GM12878 (cell line): ENCODE data around the gene VCAM1. TPM values are rescaled to one million over a fixed set of nuclear protein-coding genes. Genes with fewer than 3 reads are reported as not detected.

Source experiments
- ATAC-seq: fragments of 200-7000 bp; cut with Tn5 transposase; 3 replicates; pipeline ENCODE4 v1.9.1; 2020; ENCODE audit warnings: mild to moderate bottlenecking, moderate library complexity
- BruUV-seq: library from RNA; stranded (reverse); fragments of 400-500 nt; replicated peaks from 2 replicates; lab custom pipeline; 2021; lab: Mats Ljungman, UMichigan
- CTCF ChIA-PET: fragments of 300-600 bp; sonication (Branson Sonifier 250); formaldehyde crosslinking; extraction: SDS; loops from one replicate; lab custom pipeline; 2021; ENCODE audit warnings: inconsistent platforms; lab: Yijun Ruan, JAX
- POLR2A ChIA-PET: fragments of 350-600 bp; formaldehyde crosslinking; extraction: SDS; loops from one replicate; lab custom pipeline; 2021; ENCODE audit warnings: inconsistent platforms; lab: Charles Lee
- RAD21 ChIA-PET: fragments of 300-600 bp; sonication (Branson Sonifier 250); formaldehyde crosslinking; loops from one replicate; lab custom pipeline; 2023; ENCODE audit warnings: antibody characterized with exemption; ENCODE audit not compliant: unreplicated experiment; lab: Charles Lee
- SMC1A ChIA-PET: fragments of 300-600 bp; sonication (Branson Sonifier 250); formaldehyde crosslinking; loops from one replicate; lab custom pipeline; 2023; ENCODE audit not compliant: unreplicated experiment, uncharacterized antibody; lab: Charles Lee
- DNase-seq: peaks from one replicate; pipeline ENCODE4 v3.0.0-alpha.2; 2011; ENCODE audit warnings: low read depth, low spot score
- FAIRE-seq: peaks from 3 replicates; lab custom pipeline; 2011; peaks lifted over from hg19 to GRCh38; lab: Jason Lieb, UNC
- H2AFZ ChIP-seq: 2 replicates; pipeline ENCODE4 v1.6.0; 2011; ENCODE audit warnings: low read depth, low read length, control low read depth; ENCODE audit not compliant: control insufficient read depth
- H3K27ac ChIP-seq: 2 replicates; pipeline ENCODE4 v1.5.1; 2011; ENCODE audit warnings: control low read depth; ENCODE audit not compliant: control insufficient read depth, insufficient read depth
- H3K27me3 ChIP-seq, 2 experiments: replicated peaks in 1 of 2; 2 replicates each; pipeline versions ENCODE4 v1.6.0 to v1.6.1; 2011; ENCODE audit warnings: low read length in 1 of 2; ENCODE audit not compliant: control insufficient read depth in 2 of 2, insufficient read depth in 2 of 2
- H3K36me3 ChIP-seq, 2 experiments: 2 replicates each; pipeline ENCODE4 v1.5.1; 2011; ENCODE audit warnings: low read length in 1 of 2; ENCODE audit not compliant: control insufficient read depth in 2 of 2, insufficient read depth in 2 of 2
- H3K4me1 ChIP-seq: 2 replicates; pipeline ENCODE4 v1.6.1; 2011; ENCODE audit warnings: mild to moderate bottlenecking, low read length, moderate library complexity, mixed read lengths; ENCODE audit not compliant: control insufficient read depth, insufficient read depth
- H3K4me2 ChIP-seq: 2 replicates; pipeline ENCODE4 v1.6.0; 2011; ENCODE audit warnings: control low read depth; ENCODE audit not compliant: control insufficient read depth, insufficient read depth
- H3K4me3 ChIP-seq: fragments of 200-600 bp; sonication (generic); 2 replicates; pipeline ENCODE4 v1.5.1; 2016
- H3K79me2 ChIP-seq: 2 replicates; pipeline ENCODE4 v1.6.0; 2011; ENCODE audit warnings: low read length; ENCODE audit not compliant: control insufficient read depth, insufficient read depth
- H3K9ac ChIP-seq: 2 replicates; pipeline ENCODE4 v1.8.0; 2011; ENCODE audit warnings: low read length, control low read depth, mixed read lengths; ENCODE audit not compliant: control insufficient read depth, insufficient read depth
- H3K9me3 ChIP-seq: replicated peaks from 3 replicates; pipeline ENCODE4 v1.5.1; 2011; ENCODE audit warnings: mild to moderate bottlenecking, low read length; ENCODE audit not compliant: control insufficient read depth, insufficient read depth
- H4K20me1 ChIP-seq: 2 replicates; pipeline ENCODE4 v1.6.0; 2011; ENCODE audit not compliant: control insufficient read depth, insufficient read depth
- ASH2L ChIP-seq: fragments of 300-600, 200-600 bp; sonication (generic); IDR thresholded peaks from 2 replicates; pipeline ENCODE4 v1.6.1; 2017; ENCODE audit warnings: low read depth, mild to moderate bottlenecking, borderline replicate concordance
- BCL11A ChIP-seq: IDR thresholded peaks from 2 replicates; pipeline ENCODE4 v1.6.1; 2011; ENCODE audit warnings: low read depth, low read length
- HCFC1 ChIP-seq: fragments of 150-350 bp; IDR thresholded peaks from 2 replicates; pipeline ENCODE4 v1.6.1; 2014; ENCODE audit warnings: low read length
- HDGF ChIP-seq: fragments of 450-650 bp; IDR thresholded peaks from 2 replicates; pipeline ENCODE4 v1.6.1; 2016; ENCODE audit warnings: antibody characterized with exemption
- PAX5 ChIP-seq: IDR thresholded peaks from 2 replicates; pipeline ENCODE4 v1.6.1; 2011; ENCODE audit warnings: low read depth, low read length, borderline replicate concordance
- SP1 ChIP-seq: IDR thresholded peaks from one replicate; pipeline ENCODE4 v1.6.1; 2011; ENCODE audit warnings: low read depth, low read length
- TCF12 ChIP-seq: IDR thresholded peaks from 2 replicates; pipeline ENCODE4 v1.6.1; 2011; ENCODE audit warnings: low read depth, mild to moderate bottlenecking, low read length
- TCF3 ChIP-seq: IDR thresholded peaks from 2 replicates; pipeline ENCODE4 v1.6.1; 2012; ENCODE audit warnings: low read depth, mild to moderate bottlenecking, low read length, borderline replicate concordance; ENCODE audit not compliant: insufficient read depth
- ZNF24 ChIP-seq: fragments of 450-650 bp; IDR thresholded peaks from 2 replicates; pipeline ENCODE4 v1.6.1; 2017; ENCODE audit warnings: antibody characterized with exemption, mild to moderate bottlenecking
- ZNF622 ChIP-seq: fragments of 450-650 bp; IDR thresholded peaks from 2 replicates; pipeline ENCODE4 v1.6.1; 2017; ENCODE audit warnings: mild to moderate bottlenecking, inconsistent platforms
- WGBS: methylation state at CpG from one replicate; pipeline ENCODE4 v1.1.6; 2016; ENCODE audit warnings: low lambda C conversion rate; ENCODE audit not compliant: insufficient replicate concordance, insufficient coverage; ENCODE audit errors: missing lambda C conversion rate; 5-methylcytosine and 5-hydroxymethylcytosine counted together
- in situ Hi-C: fragments of 300-500 bp; cut with MboI; formaldehyde crosslinking; loops from 9 replicates; pipeline ENCODE4 v1.14.3; 2018; ENCODE audit warnings: mixed read lengths
- intact Hi-C: fragments of 100-400 bp; cut with micrococcal nuclease; formaldehyde crosslinking; loops from one replicate; pipeline ENCODE4 v1.14.2; 2022; ENCODE audit not compliant: unreplicated experiment
- polyA plus RNA-seq, 11 experiments: library from polyadenylated mRNA; depleted of rRNA in 4 of 11; unstranded in 6 of 11; stranded (reverse) in 5 of 11; fragments of >200 nt; fragmentation: Nextera tagmentation in 4 of 11; fragmentation: Illumina TruSeq in 1 of 11; extraction: Ambion mirVana in 4 of 11; extraction: Trizol in 1 of 11; gene quantifications; 1 replicate in 1 of 11; 2 replicates in 10 of 11; pipeline versions ENCODE4 v1.2.1 to v1.2.3, GENCODE V29; 2011 to 2016; ENCODE audit warnings: inconsistent platforms in 2 of 11, missing spikeins in 2 of 11, low read depth in 1 of 11
- total RNA-seq, 4 experiments: library from RNA; depleted of rRNA in 3 of 4; stranded (reverse); fragments of >200 nt in 3 of 4; fragmentation: Illumina TruSeq in 1 of 4; extraction: Trizol in 1 of 4; gene quantifications; 2 replicates each; pipeline versions ENCODE4 v1.2.1 to v1.2.3, GENCODE V29; 2013 to 2021
- TF ChIP-seq, protein P1 (sequence below): fragments of 450-650 bp; IDR thresholded peaks from 2 replicates; pipeline ENCODE4 v1.6.1; 2018; ENCODE audit warnings: mild to moderate bottlenecking, low read depth, moderate library complexity; ENCODE audit not compliant: partially characterized antibody
- TF ChIP-seq, protein P2 (sequence below): fragments of 450-650 bp; formaldehyde crosslinking; IDR thresholded peaks from 2 replicates; pipeline ENCODE4 v1.4.0; 2022; ENCODE audit warnings: mild to moderate bottlenecking, moderate library complexity
- TF ChIP-seq, protein P3 (sequence below): IDR thresholded peaks from 2 replicates; pipeline ENCODE4 v1.6.1; 2011; ENCODE audit warnings: low read depth, low read length, improper control_type of control experiment, borderline replicate concordance
- TF ChIP-seq, protein P4 (sequence below): fragments of 450-650 bp; IDR thresholded peaks from 2 replicates; pipeline ENCODE4 v1.6.1; 2017; ENCODE audit warnings: mild to moderate bottlenecking, moderate library complexity

VCAM1 gene
- total and polyA plus RNA-seq, 10 of the 15 experiments (the other 5 are each of a cell fraction or from before 2014, with no cell fraction given): 5.0 to 13.6 (median 7.4) TPM

DNA sequence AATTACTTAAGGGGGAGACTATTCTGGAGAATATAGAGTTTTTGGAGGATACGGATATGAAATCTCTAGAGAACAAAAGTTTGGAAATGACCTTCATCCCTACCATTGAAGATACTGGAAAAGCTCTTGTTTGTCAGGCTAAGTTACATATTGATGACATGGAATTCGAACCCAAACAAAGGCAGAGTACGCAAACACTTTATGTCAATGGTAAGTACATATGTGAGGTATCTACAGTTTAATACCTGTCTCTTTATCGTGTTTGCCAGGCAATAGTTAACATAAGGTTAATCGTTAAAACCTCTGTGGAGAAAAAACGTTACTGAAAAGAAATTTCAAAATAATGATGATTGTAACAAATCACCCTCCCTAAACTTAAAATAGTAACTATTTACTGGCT, 11.8 kb downstream of the VCAM1 start:
- ATAC-seq: no peak
- RAD21 ChIA-PET: interaction anchor here (1.3 kb wide), 1 partner anchor 12 kb away, joined by 3 read pairs; the partner anchor contains the start of gene VCAM1
- no peak for FAIRE-seq
- Histone ChIP-seq H3K4me1 (no peaks in the 10 kb centered on the region), H3K4me2 (no peak overlapping the region), H3K36me3 (no peaks in the 10 kb centered on the region), H3K27me3 (no peaks in the 10 kb centered on the region), H3K79me2 (no peaks in the 10 kb centered on the region), H2AFZ (no peak overlapping the region), H3K27ac (no peak overlapping the region), H3K9ac (no peak overlapping the region), H4K20me1 (no peaks in the 10 kb centered on the region), H3K9me3 (no peaks in the 10 kb centered on the region), H3K4me3 (no peak overlapping the region)
- POLR2A ChIA-PET: interaction anchor here (1.6 kb wide), 1 partner anchor 10 kb away, joined by 4 read pairs; no protein-coding TSS in a partner anchor
- in situ Hi-C loops: no loop called here
- SMC1A ChIA-PET: interaction anchor here (0.6 to 1.3 kb wide), 6 partner anchors 8 to 137 kb away, joined by 3 to 6 read pairs (median 3); partner anchors contain the start of gene VCAM1
- BruUV-seq: no TSS peak
- 62% methylated on average over 6 of the region's 6 CpGs for WGBS
- no peak for DNase-seq
- CTCF ChIA-PET: interaction anchor here (1.2 to 1.3 kb wide), 2 partner anchors 11 to 22 kb away, joined by 3 read pairs; partner anchors contain the start of gene VCAM1
- intact Hi-C loops: no loop called here
- TF ChIP-seq TCF3: no peak
- TF ChIP-seq, protein P1, sequence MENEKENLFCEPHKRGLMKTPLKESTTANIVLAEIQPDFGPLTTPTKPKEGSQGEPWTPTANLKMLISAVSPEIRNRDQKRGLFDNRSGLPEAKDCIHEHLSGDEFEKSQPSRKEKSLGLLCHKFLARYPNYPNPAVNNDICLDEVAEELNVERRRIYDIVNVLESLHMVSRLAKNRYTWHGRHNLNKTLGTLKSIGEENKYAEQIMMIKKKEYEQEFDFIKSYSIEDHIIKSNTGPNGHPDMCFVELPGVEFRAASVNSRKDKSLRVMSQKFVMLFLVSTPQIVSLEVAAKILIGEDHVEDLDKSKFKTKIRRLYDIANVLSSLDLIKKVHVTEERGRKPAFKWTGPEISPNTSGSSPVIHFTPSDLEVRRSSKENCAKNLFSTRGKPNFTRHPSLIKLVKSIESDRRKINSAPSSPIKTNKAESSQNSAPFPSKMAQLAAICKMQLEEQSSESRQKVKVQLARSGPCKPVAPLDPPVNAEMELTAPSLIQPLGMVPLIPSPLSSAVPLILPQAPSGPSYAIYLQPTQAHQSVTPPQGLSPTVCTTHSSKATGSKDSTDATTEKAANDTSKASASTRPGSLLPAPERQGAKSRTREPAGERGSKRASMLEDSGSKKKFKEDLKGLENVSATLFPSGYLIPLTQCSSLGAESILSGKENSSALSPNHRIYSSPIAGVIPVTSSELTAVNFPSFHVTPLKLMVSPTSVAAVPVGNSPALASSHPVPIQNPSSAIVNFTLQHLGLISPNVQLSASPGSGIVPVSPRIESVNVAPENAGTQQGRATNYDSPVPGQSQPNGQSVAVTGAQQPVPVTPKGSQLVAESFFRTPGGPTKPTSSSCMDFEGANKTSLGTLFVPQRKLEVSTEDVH: no peak
- no peak for TF ChIP-seq PAX5
- no peak for TF ChIP-seq ZNF622
- TF ChIP-seq HCFC1: no peak
- TF ChIP-seq, protein P2, sequence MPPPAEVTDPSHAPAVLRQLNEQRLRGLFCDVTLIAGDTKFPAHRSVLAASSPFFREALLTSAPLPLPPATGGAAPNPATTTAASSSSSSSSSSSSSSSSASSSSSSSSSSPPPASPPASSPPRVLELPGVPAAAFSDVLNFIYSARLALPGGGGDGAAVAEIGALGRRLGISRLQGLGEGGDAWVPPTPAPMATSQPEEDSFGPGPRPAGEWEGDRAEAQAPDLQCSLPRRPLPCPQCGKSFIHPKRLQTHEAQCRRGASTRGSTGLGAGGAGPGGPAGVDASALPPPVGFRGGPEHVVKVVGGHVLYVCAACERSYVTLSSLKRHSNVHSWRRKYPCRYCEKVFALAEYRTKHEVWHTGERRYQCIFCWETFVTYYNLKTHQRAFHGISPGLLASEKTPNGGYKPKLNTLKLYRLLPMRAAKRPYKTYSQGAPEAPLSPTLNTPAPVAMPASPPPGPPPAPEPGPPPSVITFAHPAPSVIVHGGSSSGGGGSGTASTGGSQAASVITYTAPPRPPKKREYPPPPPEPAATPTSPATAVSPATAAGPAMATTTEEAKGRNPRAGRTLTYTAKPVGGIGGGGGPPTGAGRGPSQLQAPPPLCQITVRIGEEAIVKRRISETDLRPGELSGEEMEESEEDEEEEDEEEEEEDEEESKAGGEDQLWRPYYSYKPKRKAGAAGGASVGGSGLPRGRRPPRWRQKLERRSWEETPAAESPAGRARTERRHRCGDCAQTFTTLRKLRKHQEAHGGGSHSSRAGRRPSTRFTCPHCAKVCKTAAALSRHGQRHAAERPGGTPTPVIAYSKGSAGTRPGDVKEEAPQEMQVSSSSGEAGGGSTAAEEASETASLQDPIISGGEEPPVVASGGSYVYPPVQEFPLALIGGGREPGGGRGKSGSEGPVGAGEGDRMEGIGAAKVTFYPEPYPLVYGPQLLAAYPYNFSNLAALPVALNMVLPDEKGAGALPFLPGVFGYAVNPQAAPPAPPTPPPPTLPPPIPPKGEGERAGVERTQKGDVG (CRISPR knock-in tag): no peak
- TF ChIP-seq HDGF: no peak
- no peak for TF ChIP-seq SP1
- TF ChIP-seq, protein P3, sequence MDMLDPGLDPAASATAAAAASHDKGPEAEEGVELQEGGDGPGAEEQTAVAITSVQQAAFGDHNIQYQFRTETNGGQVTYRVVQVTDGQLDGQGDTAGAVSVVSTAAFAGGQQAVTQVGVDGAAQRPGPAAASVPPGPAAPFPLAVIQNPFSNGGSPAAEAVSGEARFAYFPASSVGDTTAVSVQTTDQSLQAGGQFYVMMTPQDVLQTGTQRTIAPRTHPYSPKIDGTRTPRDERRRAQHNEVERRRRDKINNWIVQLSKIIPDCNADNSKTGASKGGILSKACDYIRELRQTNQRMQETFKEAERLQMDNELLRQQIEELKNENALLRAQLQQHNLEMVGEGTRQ: no peak
- no peak for TF ChIP-seq TCF12
- TF ChIP-seq, protein P4, sequence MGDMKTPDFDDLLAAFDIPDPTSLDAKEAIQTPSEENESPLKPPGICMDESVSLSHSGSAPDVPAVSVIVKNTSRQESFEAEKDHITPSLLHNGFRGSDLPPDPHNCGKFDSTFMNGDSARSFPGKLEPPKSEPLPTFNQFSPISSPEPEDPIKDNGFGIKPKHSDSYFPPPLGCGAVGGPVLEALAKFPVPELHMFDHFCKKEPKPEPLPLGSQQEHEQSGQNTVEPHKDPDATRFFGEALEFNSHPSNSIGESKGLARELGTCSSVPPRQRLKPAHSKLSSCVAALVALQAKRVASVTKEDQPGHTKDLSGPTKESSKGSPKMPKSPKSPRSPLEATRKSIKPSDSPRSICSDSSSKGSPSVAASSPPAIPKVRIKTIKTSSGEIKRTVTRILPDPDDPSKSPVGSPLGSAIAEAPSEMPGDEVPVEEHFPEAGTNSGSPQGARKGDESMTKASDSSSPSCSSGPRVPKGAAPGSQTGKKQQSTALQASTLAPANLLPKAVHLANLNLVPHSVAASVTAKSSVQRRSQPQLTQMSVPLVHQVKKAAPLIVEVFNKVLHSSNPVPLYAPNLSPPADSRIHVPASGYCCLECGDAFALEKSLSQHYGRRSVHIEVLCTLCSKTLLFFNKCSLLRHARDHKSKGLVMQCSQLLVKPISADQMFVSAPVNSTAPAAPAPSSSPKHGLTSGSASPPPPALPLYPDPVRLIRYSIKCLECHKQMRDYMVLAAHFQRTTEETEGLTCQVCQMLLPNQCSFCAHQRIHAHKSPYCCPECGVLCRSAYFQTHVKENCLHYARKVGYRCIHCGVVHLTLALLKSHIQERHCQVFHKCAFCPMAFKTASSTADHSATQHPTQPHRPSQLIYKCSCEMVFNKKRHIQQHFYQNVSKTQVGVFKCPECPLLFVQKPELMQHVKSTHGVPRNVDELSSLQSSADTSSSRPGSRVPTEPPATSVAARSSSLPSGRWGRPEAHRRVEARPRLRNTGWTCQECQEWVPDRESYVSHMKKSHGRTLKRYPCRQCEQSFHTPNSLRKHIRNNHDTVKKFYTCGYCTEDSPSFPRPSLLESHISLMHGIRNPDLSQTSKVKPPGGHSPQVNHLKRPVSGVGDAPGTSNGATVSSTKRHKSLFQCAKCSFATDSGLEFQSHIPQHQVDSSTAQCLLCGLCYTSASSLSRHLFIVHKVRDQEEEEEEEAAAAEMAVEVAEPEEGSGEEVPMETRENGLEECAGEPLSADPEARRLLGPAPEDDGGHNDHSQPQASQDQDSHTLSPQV: no peak
- TF ChIP-seq ZNF24: no peak
- no peak for TF ChIP-seq BCL11A
- TF ChIP-seq ASH2L: no peak
